Keratinocyte (primary cell): ENCODE measurements around the gene NT5C3A. TPM values are rescaled to one million over a fixed set of nuclear protein-coding genes. Genes with fewer than 3 reads are reported as not detected.
"Not testable (repeated sequence)": the region's sequence is repeated elsewhere in the genome, so short reads cannot be mapped to it uniquely, and the experiment has no call there.

Source experiments
- DNase-seq: peaks from one replicate; pipeline ENCODE4 v3.0.0-alpha.2; 2011; ENCODE audit warnings: low read depth, missing footprints, low spot score
- FAIRE-seq: peaks from 2 replicates; lab custom pipeline; 2011; peaks lifted over from hg19 to GRCh38; lab: Jason Lieb, UNC
- H2AFZ ChIP-seq: 2 replicates; pipeline ENCODE4 v1.6.0; 2012; ENCODE audit warnings: low read length, control low read depth, inconsistent platforms; ENCODE audit not compliant: control insufficient read depth
- H3K27ac ChIP-seq: 2 replicates; pipeline ENCODE4 v1.5.1; 2011; ENCODE audit warnings: low read length; ENCODE audit not compliant: control insufficient read depth, insufficient read depth
- H3K27me3 ChIP-seq: 3 replicates; pipeline ENCODE4 v1.6.0; 2011; ENCODE audit warnings: low read length; ENCODE audit not compliant: control insufficient read depth, insufficient read depth; ENCODE audit errors: extremely low read depth
- H3K36me3 ChIP-seq, 2 experiments: 2 replicates in 1 of 2; 3 replicates in 1 of 2; pipeline ENCODE4 v1.5.1; 2011; ENCODE audit warnings: low read length in 2 of 2, mild to moderate bottlenecking in 1 of 2; ENCODE audit not compliant: control insufficient read depth in 2 of 2, insufficient read depth in 2 of 2; ENCODE audit errors: extremely low read depth in 1 of 2
- H3K4me1 ChIP-seq: 3 replicates; pipeline ENCODE4 v1.5.1; 2011; ENCODE audit warnings: low read length; ENCODE audit not compliant: control insufficient read depth, insufficient read depth; ENCODE audit errors: extremely low read depth
- H3K4me2 ChIP-seq: 3 replicates; pipeline ENCODE4 v1.6.0; 2011; ENCODE audit warnings: low read depth, low read length; ENCODE audit not compliant: control insufficient read depth, insufficient read depth; ENCODE audit errors: extremely low read depth
- H3K4me3 ChIP-seq, 3 experiments: fragments of 200-600 bp in 1 of 3; sonication (generic) in 1 of 3; 2 replicates in 2 of 3; 3 replicates in 1 of 3; pipeline ENCODE4 v1.5.1; 2011 to 2016; ENCODE audit warnings: low read length in 3 of 3, mild to moderate bottlenecking in 3 of 3, control low read depth in 2 of 3, inconsistent platforms in 1 of 3, low read depth in 1 of 3, mixed read lengths in 1 of 3, mixed run types in 1 of 3, moderate library complexity in 1 of 3; ENCODE audit not compliant: control insufficient read depth in 2 of 3, insufficient read depth in 2 of 3; ENCODE audit errors: extremely low read depth in 1 of 3
- H3K79me2 ChIP-seq: 2 replicates; pipeline ENCODE4 v1.6.0; 2012; ENCODE audit warnings: low read length; ENCODE audit not compliant: control insufficient read depth, insufficient read depth
- H3K9ac ChIP-seq: 3 replicates; pipeline ENCODE4 v1.6.0; 2011; ENCODE audit warnings: low read length; ENCODE audit not compliant: control insufficient read depth, insufficient read depth; ENCODE audit errors: extremely low read depth
- H3K9me1 ChIP-seq: 3 replicates; pipeline ENCODE4 v1.6.0; 2011; ENCODE audit warnings: low read length; ENCODE audit not compliant: control insufficient read depth, insufficient read depth; ENCODE audit errors: extremely low read depth
- H3K9me3 ChIP-seq: 2 replicates; pipeline ENCODE4 v1.5.1; 2012; ENCODE audit warnings: low read depth, low read length; ENCODE audit not compliant: control insufficient read depth
- H4K20me1 ChIP-seq: 3 replicates; pipeline ENCODE4 v1.6.0; 2011; ENCODE audit warnings: low read length; ENCODE audit not compliant: control insufficient read depth, insufficient read depth; ENCODE audit errors: extremely low read depth
- CTCF ChIP-seq, 3 experiments: IDR thresholded peaks in 1 of 3; conservative IDR thresholded peaks in 1 of 3; optimal IDR thresholded peaks in 1 of 3; 2 replicates in 2 of 3; 3 replicates in 1 of 3; pipeline versions ENCODE3 to v1.5.1; 2011; ENCODE audit warnings: low read length in 3 of 3, mild to moderate bottlenecking in 3 of 3, moderate library complexity in 2 of 3, control low read depth in 1 of 3, inconsistent platforms in 1 of 3; ENCODE audit not compliant: insufficient read depth in 2 of 3; ENCODE audit errors: extremely low read depth in 1 of 3
- EZH2 ChIP-seq: IDR thresholded peaks from one replicate; pipeline ENCODE4 v1.6.1; 2012; ENCODE audit warnings: inconsistent platforms, mild to moderate bottlenecking, low read length, moderate library complexity
- dilution Hi-C: fragments of 300-500 bp; cut with MboI; formaldehyde crosslinking; loops from one replicate; pipeline ENCODE4 v1.7.0; 2020; ENCODE audit warnings: low sequenced_read_pairs; ENCODE audit not compliant: extremely low pct_ligation_motif_present
- polyA plus RNA-seq, 5 experiments: library from polyadenylated mRNA; depleted of rRNA in 3 of 5; stranded (reverse) in 3 of 5; stranded (forward) in 1 of 5; unstranded in 1 of 5; fragments of >200 nt; gene quantifications; 1 replicate in 1 of 5; 2 replicates in 3 of 5; 3 replicates in 1 of 5; pipeline versions ENCODE4 v1.2.1 to v1.2.3, GENCODE V29; 2011 to 2012; ENCODE audit warnings: missing spikeins in 2 of 5, low read depth in 1 of 5, low replicate concordance in 1 of 5

The NT5C3A gene
- polyA plus RNA-seq, 1 donor (not counting 4 experiments of a cell fraction or from before 2014, with no cell fraction given), result 30.5 TPM

- Histone ChIP-seq H3K9me3 (no peaks in the 10 kb centered on the region), H3K9ac (no peak overlapping the region), H3K4me3 (no peak overlapping the region), H3K9me1 (no peaks in the 10 kb centered on the region), H2AFZ (no peak overlapping the region), H3K4me1 (no peaks in the 10 kb centered on the region), H3K27me3 (no peaks in the 10 kb centered on the region), H3K27ac (no peak overlapping the region), H3K79me2 (no peaks in the 10 kb centered on the region), H3K4me2 (no peak overlapping the region), H3K36me3 (peaks cover 5 to 7% of the 10 kb centered on the region in 2 experiments), H4K20me1 (no peaks in the 10 kb centered on the region)
- no peak for TF ChIP-seq EZH2
- no peak for TF ChIP-seq CTCF (optimal IDR thresholded peaks at IDR 0.05 in 1 of 3, IDR thresholded peaks at IDR 0.05 in 1 of 3, conservative IDR thresholded peaks at IDR 0.05 in 1 of 3; ENCODE audit: extremely low read depth in 1 of 3, insufficient read depth in 2 of 3, low read length in 3 of 3)
- DNase-seq, result no peak
- dilution Hi-C loops, result no loop called here
- FAIRE-seq, result no peak
Observed at GRCh38 chr7:33012364-33012763, 50.2 kb downstream of the NT5C3A start.

- no peaks in the 10 kb centered on the region for H3K79me2 ChIP-seq
- H3K4me1 ChIP-seq, result no peaks in the 10 kb centered on the region
- H3K9ac ChIP-seq, result no peak overlapping the region
- no peak for TF ChIP-seq EZH2
- TF ChIP-seq CTCF (optimal IDR thresholded peaks at IDR 0.05 in 1 of 3, IDR thresholded peaks at IDR 0.05 in 1 of 3, conservative IDR thresholded peaks at IDR 0.05 in 1 of 3; ENCODE audit: extremely low read depth in 1 of 3, insufficient read depth in 2 of 3, low read length in 3 of 3), result no peak
- no peak for FAIRE-seq
- no peaks in the 10 kb centered on the region for H3K27me3 ChIP-seq
- H4K20me1 ChIP-seq, result no peaks in the 10 kb centered on the region
- no peak for DNase-seq
- no peak overlapping the region for H3K4me2 ChIP-seq
- H2AFZ ChIP-seq, result no peak overlapping the region
- dilution Hi-C loops, result no loop called here
- no peaks in the 10 kb centered on the region for H3K9me3 ChIP-seq
- no peaks in the 10 kb centered on the region for H3K9me1 ChIP-seq
- no peak overlapping the region for H3K4me3 ChIP-seq
- no peak overlapping the region for H3K27ac ChIP-seq
- H3K36me3 ChIP-seq, result peaks cover 5 to 7% of the 10 kb centered on the region in 2 experiments
Observed at GRCh38 chr7:33009734-33010133, 52.8 kb downstream of the NT5C3A start.

- H4K20me1 ChIP-seq, H3K36me3 ChIP-seq, H2AFZ ChIP-seq, FAIRE-seq, H3K27me3 ChIP-seq, H3K4me1 ChIP-seq, H3K9me1 ChIP-seq, H3K9me3 ChIP-seq, H3K4me2 ChIP-seq, dilution Hi-C loops, H3K27ac ChIP-seq, DNase-seq, H3K4me3 ChIP-seq, H3K9ac ChIP-seq, H3K79me2 ChIP-seq: not testable (repeated sequence)
Observed at GRCh38 chr7:33005690-33006089, 56.9 kb downstream of the NT5C3A start.

- H3K36me3 ChIP-seq, H3K4me1 ChIP-seq, H3K79me2 ChIP-seq, H3K9me1 ChIP-seq, dilution Hi-C loops, H2AFZ ChIP-seq, H3K4me3 ChIP-seq, H3K27me3 ChIP-seq, H3K27ac ChIP-seq, H4K20me1 ChIP-seq, DNase-seq, H3K4me2 ChIP-seq, FAIRE-seq, H3K9ac ChIP-seq, H3K9me3 ChIP-seq: not testable (repeated sequence)
Observed at GRCh38 chr7:33005193-33005592, 57.4 kb downstream of the NT5C3A start.
